KBM-7 (cell line): Measurements from ENCODE around the gene IDH3B.

Experiments used
- DNase-seq: peaks from one replicate; pipeline ENCODE4 v3.0.0-alpha.2; 2015
- in situ Hi-C: fragments of 300-500 bp; cut with MboI; formaldehyde crosslinking; loops from 2 replicates; pipeline ENCODE4 v1.14.3; 2020; ENCODE audit warnings: low sequenced_read_pairs, low pct_unique_long_range_greater_than_20kb, mixed read lengths

Gene IDH3B

DNA sequence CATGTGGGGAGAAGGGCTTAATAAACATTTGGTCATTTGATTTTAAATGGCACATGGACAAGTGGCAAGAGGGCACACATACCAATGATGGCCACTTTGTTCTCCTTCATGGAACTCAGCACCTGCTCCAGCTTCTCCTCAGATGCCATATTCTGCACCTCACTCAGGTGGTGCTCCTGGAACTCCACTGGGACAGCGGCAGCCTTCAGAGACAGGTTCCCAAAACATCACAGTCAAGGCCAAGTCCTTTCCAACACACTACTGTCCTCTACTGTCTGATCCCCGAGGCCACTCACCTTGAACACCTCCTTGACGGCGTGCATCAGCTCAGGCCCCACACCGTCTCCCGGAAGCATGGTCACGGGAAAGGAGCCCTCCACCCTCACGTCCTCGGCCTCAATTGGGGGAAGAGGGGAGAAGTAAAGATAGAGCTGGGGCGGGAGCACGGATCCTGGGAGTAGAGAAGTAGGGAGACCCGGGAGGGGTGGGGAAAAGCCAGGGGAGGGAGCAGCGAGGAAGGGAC lies 591 bp downstream of the IDH3B start:
- in situ Hi-C loops, result no loop called here
- DNase-seq, result no peak

DNA sequence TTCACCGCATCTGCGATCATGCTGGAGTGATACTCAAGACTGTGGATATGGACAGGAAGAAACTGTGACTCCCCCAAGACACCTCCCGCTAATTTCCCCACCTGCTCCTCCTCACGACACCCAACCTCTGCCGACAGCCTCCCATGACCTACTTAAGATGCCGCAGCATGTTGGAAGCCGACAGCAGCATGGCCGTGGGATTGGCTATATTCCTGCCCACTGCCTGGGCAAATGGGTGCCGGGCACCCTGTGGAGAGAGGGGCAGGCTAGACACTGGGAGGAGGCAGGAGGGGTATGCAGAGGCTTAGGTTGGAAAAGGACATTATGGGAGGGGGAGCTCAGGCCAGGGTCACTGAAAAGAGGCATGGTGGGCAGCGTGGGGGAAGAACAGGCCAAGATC lies 4.5 kb downstream of the IDH3B start:
- no peak for DNase-seq
- in situ Hi-C loops, result no loop called here

DNA sequence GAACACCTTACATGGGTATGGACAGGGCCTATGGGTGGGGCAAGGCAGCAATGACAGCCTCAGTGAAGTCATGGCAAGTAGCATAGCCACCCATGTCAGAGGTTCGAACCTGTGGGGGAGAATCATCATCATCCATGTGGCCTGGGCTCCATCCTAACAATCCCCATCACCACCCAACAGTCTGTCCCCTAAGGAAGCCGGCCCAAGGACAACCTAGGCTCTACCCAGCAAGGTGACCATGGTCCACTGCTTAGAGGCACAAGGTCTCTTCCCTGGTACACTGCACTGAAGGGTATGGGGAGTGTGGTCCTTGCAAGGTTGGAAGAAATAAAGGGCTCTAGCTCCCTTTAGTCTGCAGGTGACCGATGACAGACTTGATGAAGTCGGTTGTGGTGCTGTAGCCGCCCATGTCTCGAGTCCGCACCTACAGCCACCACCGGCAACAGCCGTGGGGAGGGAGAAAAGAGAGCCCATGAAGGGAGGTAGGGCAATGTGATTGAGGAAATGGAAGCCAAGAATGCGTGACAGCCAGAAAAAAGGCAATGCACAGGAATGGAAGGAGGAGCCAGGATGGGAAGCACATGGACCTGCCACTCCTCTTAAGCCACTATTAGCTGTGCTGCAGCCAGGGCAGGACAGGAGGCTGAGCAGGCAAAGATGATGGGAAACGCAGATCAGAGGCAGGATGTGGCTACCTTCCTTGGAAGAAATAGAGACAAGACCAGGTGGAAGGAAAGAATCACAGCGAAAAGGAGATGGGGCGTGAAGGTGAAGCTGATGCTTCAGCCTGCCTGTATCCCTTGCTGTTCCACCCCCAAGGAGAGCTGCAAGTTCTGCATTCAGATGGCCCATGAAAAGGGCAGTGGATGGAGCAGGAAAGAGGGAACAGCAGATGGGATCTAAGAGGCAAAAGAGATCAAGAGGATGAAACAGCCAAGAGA lies 5.3 kb downstream of the IDH3B start:
- DNase-seq, result peak; percentile 38
- in situ Hi-C loops, result no loop called here

DNA sequence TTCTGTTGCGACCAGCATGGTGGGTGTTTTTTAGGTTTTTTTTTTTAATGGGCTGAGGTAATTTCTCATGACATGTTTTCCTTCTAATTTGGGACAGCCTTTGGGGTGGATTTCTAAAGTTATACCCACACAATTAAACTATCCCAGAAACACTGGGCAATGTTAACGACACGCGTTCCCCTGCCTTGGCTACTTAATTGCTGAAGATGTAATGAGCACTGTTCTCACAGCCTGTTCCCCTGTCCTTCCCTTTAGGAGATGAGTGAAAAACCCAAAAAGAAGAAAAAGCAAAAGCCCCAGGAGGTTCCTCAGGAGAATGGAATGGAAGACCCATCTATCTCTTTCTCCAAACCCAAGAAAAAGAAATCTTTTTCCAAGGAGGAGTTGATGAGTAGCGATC lies 6.3 kb downstream of the IDH3B start:
- in situ Hi-C loops, result no loop called here
- no peak for DNase-seq

DNA sequence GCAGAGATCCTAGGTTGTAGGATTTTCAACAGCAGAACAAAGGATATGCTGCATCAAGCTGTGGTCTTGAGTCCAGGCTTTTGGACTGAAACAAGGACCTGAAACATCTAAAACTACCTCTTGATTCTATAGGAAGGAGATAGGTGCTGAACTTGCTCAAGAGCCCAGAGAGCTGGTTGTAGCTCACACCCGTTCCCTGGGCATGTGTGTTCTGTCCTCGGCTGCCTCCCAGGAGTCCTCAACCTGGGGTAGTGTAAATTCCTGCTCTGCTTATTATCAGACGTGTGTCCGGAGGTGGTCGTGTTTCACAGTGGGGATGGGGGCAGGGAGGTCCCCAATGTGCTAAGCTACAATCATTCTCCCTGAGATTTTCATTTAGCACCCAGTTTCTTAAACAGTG lies 6.8 kb downstream of the IDH3B start:
- in situ Hi-C loops, result no loop called here
- no peak for DNase-seq

DNA sequence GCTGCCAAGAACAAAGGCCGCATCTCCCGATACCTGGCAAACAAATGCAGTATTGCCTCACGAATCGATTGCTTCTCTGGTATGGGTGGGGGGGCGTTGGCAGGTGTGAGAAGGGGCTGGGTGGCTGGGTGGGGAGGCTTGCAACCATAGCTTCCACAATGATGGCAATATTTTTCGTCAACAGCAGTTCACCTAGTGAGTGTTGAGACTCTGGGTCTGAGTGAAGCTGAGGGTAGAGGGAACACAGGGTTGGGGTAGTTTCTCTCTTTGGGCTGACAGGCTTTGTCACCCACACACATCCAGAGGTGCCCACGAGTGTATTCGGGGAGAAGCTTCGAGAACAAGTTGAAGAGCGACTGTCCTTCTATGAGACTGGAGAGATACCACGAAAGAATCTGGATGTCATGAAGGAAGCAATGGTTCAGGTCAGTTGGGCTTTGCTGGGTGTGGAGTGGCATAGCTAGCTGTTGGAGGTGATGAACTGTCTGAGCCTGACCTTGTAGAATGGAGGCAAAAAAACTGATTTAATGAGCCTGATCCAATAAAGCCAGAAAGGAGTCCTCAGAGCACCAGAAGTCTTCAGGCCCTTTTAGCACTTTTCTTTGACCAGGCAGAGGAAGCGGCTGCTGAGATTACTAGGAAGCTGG lies 7.4 kb downstream of the IDH3B start:
- in situ Hi-C loops, result no loop called here
- no peak for DNase-seq

DNA sequence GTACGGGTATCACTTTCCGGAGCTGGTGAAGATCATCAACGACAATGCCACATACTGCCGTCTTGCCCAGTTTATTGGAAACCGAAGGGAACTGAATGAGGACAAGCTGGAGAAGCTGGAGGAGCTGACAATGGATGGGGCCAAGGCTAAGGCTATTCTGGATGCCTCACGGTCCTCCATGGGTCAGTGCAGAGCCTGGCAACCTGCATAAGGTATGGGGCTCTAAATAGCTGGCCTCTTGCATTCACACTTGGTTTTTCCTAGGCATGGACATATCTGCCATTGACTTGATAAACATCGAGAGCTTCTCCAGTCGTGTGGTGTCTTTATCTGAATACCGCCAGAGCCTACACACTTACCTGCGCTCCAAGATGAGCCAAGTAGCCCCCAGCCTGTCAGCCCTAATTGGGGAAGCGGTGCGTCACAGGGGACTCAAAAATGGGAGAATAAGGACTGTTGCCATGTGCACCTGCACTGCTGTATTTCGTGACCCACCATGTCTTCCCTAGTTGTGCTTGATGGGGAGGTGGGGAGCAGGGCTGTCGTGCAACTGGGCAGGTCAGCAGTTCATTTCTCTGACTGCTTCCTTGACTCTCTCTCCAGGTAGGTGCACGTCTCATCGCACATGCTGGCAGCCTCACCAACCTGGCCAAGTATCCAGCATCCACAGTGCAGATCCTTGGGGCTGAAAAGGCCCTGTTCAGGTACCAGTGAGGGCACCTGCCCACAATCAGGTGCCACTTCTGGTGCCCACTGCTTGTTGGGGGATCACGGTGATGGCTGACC lies 8.5 kb downstream of the IDH3B start:
- DNase-seq, result no peak
- in situ Hi-C loops, result no loop called here

DNA sequence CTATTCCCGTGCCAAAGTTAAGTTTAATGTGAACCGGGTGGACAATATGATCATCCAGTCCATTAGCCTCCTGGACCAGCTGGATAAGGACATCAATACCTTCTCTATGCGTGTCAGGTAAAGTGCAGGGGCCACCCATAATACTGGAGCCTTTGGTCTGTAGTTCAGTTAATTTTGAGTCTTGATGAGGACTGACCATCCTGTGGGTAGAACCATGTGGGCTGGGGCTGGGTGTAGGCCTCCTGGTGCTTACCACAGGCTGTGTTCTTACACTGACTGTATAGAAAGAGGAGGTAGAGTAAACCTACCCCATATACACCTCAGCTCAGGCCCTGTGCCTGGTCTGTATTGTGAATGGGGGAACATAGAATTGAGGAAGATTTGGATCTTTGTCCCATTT lies 9.2 kb downstream of the IDH3B start:
- DNase-seq, result no peak
- in situ Hi-C loops, result no loop called here

DNA sequence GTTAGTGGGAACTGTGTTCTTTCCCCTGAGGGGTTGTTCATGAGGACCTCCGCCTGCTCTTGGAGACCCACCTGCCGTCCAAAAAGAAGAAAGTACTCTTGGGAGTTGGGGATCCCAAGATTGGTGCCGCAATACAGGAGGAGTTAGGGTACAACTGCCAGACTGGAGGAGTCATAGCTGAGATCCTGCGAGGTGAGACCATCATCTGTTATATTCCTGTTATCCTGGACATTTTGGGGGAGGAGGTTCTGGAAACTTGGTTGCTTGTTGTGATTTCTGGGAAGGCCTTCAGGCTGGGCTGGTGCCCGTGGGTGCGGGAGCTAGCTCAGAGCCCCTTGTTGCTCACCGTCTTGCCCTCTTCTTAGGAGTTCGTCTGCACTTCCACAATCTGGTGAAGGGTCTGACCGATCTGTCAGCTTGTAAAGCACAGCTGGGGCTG lies 9.6 kb downstream of the IDH3B start:
- in situ Hi-C loops, result no loop called here
- no peak for DNase-seq

DNA sequence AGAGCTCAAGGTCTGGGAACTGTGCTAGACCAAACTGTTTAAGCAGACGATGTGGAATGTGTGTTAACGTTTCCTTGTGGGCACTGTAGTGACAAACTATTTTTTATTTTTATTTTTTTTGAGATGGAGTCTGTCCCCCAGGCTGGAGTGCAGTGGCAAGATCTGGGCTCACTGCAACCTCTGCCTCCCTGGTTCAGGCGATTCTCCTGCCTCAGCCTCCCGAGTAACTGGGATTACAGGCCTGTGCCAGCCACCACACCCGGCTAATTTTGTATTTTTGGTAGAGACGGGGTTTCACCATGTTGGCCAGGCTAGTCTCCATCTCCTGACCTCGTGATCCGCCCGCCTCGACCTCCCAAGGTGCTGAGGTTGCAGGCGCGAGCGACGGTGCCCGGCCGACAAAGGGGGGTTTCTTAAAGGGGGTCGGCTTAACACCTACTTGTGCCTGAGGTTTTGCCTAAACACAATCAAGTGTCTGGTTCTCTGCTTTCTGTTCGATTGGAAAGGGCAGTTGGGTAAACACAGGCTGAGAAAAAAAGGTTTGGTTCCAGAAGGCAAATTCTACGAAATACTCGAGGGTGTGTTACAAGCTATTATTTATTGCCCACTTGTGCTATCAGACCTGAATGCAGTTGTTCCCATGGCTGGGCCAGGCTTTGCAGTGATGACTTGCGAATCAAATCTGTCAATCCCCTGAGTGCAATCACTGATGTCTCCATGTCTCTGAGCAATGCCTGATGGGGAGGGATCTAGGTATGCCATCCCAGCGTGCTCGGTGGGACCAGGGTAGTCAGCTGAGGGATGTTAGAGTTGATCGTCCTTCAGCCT lies 10.2 kb downstream of the IDH3B start:
- no peak for DNase-seq
- in situ Hi-C loops, result no loop called here

DNA sequence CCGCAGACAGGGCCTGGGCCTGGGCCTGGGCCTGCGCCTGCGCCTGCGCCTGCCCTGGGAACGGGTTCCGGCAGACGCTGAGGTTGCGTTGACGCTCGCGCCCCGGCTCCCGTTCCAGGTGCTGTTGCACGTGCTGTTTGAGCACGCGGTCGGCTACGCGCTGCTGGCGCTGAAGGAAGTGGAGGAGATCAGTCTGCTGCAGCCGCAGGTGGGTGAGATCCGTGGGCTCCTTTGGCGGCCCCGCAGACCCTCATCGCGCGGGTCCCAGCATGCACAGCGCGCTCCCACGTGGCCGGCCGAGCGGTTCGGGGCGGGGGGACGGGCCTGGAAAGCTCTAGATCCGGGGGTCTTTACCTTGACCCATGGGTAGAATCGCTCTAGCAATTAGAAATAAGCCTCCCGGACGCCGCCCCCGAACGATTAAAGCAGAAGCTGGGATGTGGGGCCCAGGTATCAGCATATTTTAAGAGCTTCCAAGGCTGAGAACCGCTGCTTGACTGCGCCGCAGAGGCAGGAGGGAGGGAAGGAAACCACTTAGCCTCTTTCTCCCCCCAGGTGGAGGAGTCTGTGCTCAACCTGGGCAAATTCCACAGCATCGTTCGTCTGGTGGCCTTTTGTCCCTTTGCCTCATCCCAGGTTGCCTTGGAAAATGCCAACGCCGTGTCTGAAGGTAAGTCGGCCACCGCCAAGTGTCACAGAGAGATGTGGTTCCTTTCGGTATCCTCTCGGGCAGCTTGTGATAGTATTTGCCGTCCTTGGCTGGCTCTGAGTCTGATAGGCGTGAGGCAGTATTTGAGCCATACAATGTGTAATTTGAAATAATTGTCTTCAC lies 11.1 kb downstream of the IDH3B start:
- in situ Hi-C loops, result no loop called here
- no peak for DNase-seq

DNA sequence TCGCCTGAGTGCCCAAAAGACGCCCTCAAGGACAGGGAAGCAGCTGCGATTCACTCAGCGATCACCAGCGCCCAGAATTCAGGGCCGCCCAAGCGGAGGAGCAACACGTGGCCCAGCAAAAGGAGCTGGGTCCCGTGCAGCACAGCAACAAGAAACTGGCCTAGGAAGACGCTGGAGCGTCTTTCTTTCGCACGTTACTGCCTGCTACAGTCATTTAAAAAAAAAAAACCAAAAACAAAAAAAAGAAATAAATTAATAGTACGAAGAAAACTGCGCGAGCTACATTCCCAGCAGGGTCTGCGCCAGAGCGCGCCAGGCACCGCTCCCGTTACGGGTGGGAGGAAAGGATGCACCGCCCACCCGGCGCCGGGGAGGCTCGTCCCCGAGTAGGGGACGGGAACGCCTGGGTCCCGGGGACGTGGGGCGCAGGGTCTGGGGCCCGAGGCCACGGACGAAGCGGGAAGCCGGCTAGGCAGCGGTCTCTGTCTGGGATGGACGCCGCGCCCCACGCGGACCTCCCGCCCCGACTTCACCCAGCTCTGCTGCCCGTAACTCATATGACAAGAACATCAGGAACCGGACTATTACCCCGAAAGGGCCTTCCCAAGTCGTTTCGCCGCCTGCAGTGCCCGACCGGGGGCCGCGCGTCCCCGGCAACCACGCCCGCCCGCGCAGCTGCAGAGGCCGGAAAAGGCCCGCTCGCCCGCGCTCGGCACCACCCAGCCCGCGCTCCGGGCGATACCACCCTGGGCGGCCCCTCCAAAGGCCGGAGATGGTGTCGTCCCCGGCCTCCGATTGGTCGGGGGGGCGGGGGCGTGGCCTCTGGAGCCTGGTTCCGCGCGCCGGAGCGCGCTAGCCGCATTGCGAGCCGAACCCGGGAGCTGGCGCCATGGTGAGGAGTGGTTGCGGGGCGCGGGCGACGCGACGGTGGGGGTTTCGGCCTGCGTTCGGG lies 12.0 kb downstream of the IDH3B start, which contains the start of gene NOP56:
Gene NOP56 (plus strand): TSS at position 861 of the 952 bp plus-strand sequence. CDS start 29 bp downstream, at position 890.
- DNase-seq, result peak; percentile 94
- in situ Hi-C loops, result no loop called here

DNA sequence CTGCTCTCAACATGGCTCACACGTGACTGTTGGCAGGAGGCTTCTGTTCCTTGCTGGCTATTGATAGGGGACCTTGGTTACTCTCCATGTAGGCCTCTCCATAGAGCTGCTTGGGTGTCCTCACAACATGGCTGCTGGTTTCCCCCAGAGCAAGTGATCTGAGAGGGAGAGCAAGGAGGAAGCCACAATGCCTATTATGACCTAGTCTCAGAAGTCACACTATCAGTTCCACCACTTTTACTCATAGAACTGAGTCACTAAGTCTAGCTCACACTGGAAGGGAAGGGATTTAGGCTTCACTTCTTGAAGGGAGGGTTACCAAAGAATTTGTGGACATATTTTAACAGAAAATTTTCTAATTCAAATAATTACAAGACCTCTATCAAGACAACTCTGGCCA lies 20.3 kb downstream of the IDH3B start:
- no peak for DNase-seq
- in situ Hi-C loops, result no loop called here

DNA sequence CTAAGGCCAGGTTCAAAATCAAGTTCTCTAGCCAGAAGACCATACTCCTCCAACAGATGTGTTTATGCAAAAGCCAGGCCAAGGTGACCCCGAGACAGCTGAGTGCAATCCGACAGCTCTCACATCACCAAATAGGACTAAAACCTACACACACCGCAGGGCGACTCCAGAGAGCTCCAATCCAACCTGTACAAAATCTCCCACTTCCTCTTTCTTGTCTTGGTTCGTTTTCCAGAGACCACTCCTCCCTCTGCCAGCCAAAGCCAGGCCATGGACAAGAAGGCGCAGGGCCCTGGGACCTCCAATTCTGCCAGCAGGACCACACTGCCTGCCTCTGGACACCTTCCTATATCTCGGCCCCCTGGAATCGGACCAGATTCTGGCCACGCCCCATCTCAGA lies 23.1 kb downstream of the IDH3B start:
- DNase-seq, result no peak
- in situ Hi-C loops, result no loop called here

DNA sequence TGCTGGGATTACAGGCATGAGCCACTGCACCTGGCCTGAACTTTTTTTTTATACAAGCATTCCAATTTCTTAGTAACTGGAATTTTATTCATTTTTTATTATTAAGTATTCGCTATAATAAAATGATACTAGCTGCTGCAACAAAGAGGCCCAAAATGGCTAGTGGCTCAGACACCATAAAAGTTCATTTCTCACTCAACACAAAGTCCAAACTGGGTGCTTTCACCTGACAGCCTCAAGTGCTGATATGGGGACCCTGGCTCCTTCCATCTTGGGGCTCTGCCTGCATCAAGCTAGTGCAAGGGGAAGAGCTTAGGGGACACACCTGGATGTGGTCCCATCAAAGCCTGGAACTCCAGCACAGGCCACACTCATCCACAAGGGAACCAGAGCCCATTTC lies 23.8 kb downstream of the IDH3B start:
- DNase-seq, result no peak
- in situ Hi-C loops, result no loop called here

DNA sequence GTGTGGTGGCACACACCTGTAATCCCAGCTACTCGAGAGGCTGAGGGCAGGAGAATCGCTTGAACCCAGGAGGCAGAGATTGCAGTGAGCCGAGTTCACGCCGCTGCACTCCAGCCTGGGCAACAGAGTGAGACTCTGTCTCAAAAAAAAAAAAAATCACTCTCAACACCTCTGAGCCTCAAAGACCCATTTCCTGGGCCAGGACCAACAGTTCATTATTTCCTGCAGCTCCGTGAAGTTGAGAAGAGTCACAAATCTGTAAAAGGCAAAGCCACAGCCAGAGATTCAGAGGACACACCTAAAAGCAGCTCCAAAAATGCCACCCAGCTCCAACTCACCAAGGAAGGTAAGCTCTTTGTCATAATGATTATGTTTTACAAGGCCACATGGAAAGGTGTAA lies 26.8 kb downstream of the IDH3B start:
- DNase-seq, result no peak
- in situ Hi-C loops, result no loop called here

DNA sequence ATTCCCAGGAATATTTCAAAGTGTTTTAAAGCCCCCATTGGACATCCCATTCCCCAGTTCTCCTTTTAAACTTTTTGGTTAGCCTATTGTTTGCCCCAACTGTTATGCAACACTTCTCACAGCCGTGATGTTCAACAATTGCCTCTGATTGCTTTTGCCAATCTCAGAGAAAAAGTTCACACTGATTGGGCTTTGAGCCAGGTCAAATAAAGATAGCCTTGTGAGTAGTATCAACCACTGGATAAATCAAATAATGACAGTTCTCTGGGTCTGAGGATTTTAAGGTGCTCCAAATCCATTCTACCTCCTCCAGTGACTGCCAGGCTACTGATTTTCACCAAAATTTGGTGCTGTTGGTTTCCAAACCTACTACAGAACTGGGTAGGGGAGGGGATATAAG lies 30.6 kb downstream of the IDH3B start:
- no peak for DNase-seq
- in situ Hi-C loops, result no loop called here
